Epithelial cell of alveolus of lung (primary cell): ENCODE results near the gene C1D. TPM values are rescaled to one million over a fixed set of nuclear protein-coding genes. Genes with fewer than 3 reads are reported as not detected.

Experiments used
- total RNA-seq: library from RNA; depleted of rRNA; stranded (reverse); fragments of >200 nt; gene quantifications from 2 replicates; pipeline ENCODE4 v1.2.1, GENCODE V29; 2015

The C1D gene
- 29.1 and 29.9 TPM in 2 replicates for total RNA-seq

GRCh38 chr2:68062680-68063387 lies at the start of gene C1D:
TSS of gene C1D (minus strand) at chr2:68063004. CDS start at chr2:68047310, 15,694 bp downstream.

Other genes starting within 250 kb of the C1D start
- gene PNO1, start 94.9 kb upstream of the C1D start, total RNA-seq, result 11.3 and 19.5 TPM in 2 replicates
- gene PPP3R1, start 189.5 kb upstream of the C1D start, total RNA-seq, result 29.9 and 36.5 TPM in 2 replicates